K562 (cell line): ENCODE results near the gene STMN3. TPM values are rescaled to one million over a fixed set of nuclear protein-coding genes. Genes with fewer than 3 reads are reported as not detected.

Experiments
- ATAC-seq: fragments of 200-7000 bp; cut with Tn5 transposase; 3 replicates; pipeline ENCODE4 v1.9.1; 2020; ENCODE audit warnings: moderate library complexity
- BruUV-seq: library from RNA; stranded (reverse); fragments of 400-500 nt; replicated peaks from 2 replicates; lab custom pipeline; 2021; lab: Mats Ljungman, UMichigan
- CTCF ChIA-PET: fragments of 300-600 bp; formaldehyde crosslinking; extraction: SDS; loops from one replicate; lab custom pipeline; 2021; ENCODE audit warnings: low intra/inter-chr PET ratio; lab: Yijun Ruan, JAX
- POLR2A ChIA-PET: fragments of 300-600, 350-650 bp; sonication (Branson Sonifier 250); formaldehyde crosslinking; extraction: SDS; loops from one replicate; lab custom pipeline; 2021; ENCODE audit warnings: antibody characterized with exemption, inconsistent platforms; lab: Yijun Ruan, JAX
- DNase-seq, 4 experiments: peaks; one replicate each; pipeline versions ENCODE4 v3.0.0 to v3.0.0-alpha.2; 2011 to 2018; ENCODE audit warnings: low spot score in 3 of 4, mixed read lengths in 3 of 4; ENCODE audit errors: extremely low read depth in 1 of 4
- FAIRE-seq: peaks from 2 replicates; lab custom pipeline; 2011; peaks lifted over from hg19 to GRCh38; lab: Jason Lieb, UNC
- H2AFZ ChIP-seq: 2 replicates; pipeline ENCODE4 v1.6.0; 2011; ENCODE audit warnings: low read depth, low read length, control low read depth, inconsistent platforms
- H3K27ac ChIP-seq: fragments of 200-600 bp; 3 replicates; pipeline ENCODE4 v1.8.0; 2011; ENCODE audit warnings: low read depth, mild to moderate bottlenecking, control low read depth, inconsistent platforms, low read length, moderate library complexity, mixed read lengths; ENCODE audit errors: extremely low read depth
- H3K27me3 ChIP-seq, 2 experiments: fragments of 300-600 bp in 1 of 2; 2 replicates in 1 of 2; 3 replicates in 1 of 2; pipeline versions ENCODE4 v1.6.0 to v1.8.0; 2011; ENCODE audit warnings: inconsistent platforms in 2 of 2, low read length in 2 of 2, mild to moderate bottlenecking in 1 of 2, mixed read lengths in 1 of 2, moderate library complexity in 1 of 2; ENCODE audit not compliant: control insufficient read depth in 2 of 2, insufficient read depth in 2 of 2
- H3K36me3 ChIP-seq: fragments of 300-600 bp; 3 replicates; pipeline ENCODE4 v1.8.0; 2011; ENCODE audit warnings: mild to moderate bottlenecking, low read length, inconsistent platforms; ENCODE audit not compliant: control insufficient read depth, insufficient read depth
- H3K4me1 ChIP-seq, 2 experiments: fragments of 200-600 bp in 1 of 2; replicated peaks in 1 of 2; 2 replicates in 1 of 2; 3 replicates in 1 of 2; pipeline versions ENCODE4 v1.5.1 to v1.8.0; 2011; ENCODE audit warnings: inconsistent platforms in 2 of 2, low read length in 2 of 2, mild to moderate bottlenecking in 1 of 2, mixed read lengths in 1 of 2, moderate library complexity in 1 of 2; ENCODE audit not compliant: control insufficient read depth in 2 of 2, insufficient read depth in 2 of 2
- H3K4me2 ChIP-seq: 2 replicates; pipeline ENCODE4 v1.6.1; 2011; ENCODE audit warnings: low read length, control low read depth, inconsistent platforms, mixed read lengths; ENCODE audit not compliant: insufficient read depth
- H3K4me3 ChIP-seq: fragments of 200-600 bp; sonication (generic), shearing (Covaris generic); 2 replicates; pipeline ENCODE4 v1.5.1; 2016; ENCODE audit warnings: control low read depth, inconsistent platforms
- H3K79me2 ChIP-seq: fragments of 200-600 bp; 3 replicates; pipeline ENCODE4 v1.8.0; 2011; ENCODE audit warnings: low read length, inconsistent platforms; ENCODE audit not compliant: control insufficient read depth, insufficient read depth
- H3K9ac ChIP-seq, 2 experiments: 2 replicates each; pipeline versions ENCODE4 v1.6.0 to v1.6.1; 2011; ENCODE audit warnings: low read depth in 2 of 2, low read length in 2 of 2, control low read depth in 1 of 2, inconsistent platforms in 1 of 2, mild to moderate bottlenecking in 1 of 2, mixed read lengths in 1 of 2; ENCODE audit not compliant: insufficient read depth in 1 of 2
- H3K9me1 ChIP-seq: one replicate; pipeline ENCODE4 v1.6.0; 2011; ENCODE audit warnings: inconsistent platforms, mild to moderate bottlenecking, low read length, moderate library complexity; ENCODE audit not compliant: control insufficient read depth, insufficient read depth
- H3K9me3 ChIP-seq: replicated peaks from 2 replicates; pipeline ENCODE4 v1.5.1; 2011; ENCODE audit warnings: low read depth, low read length, inconsistent platforms; ENCODE audit not compliant: control insufficient read depth, insufficient read depth
- H4K20me1 ChIP-seq: replicated peaks from 2 replicates; pipeline ENCODE4 v1.6.1; 2011; ENCODE audit warnings: low read length, inconsistent platforms, mixed read lengths; ENCODE audit not compliant: control insufficient read depth, insufficient read depth
- FOXJ3 ChIP-seq: sonication (generic); formaldehyde crosslinking; IDR thresholded peaks from 2 replicates; pipeline ENCODE4 v1.4.0; 2020; ENCODE audit warnings: mild to moderate bottlenecking, missing genetic modification reagents
- HOXB6 ChIP-seq: fragments of 250-450 bp; sonication (Bioruptor Pico); IDR thresholded peaks from 2 replicates; pipeline ENCODE4 v1.5.1; 2022; ENCODE audit warnings: mild to moderate bottlenecking, borderline replicate concordance
- IRF2 ChIP-seq: sonication (generic); formaldehyde crosslinking; IDR thresholded peaks from 2 replicates; pipeline ENCODE4 v1.8.1; 2022; ENCODE audit warnings: mild to moderate bottlenecking, missing genetic modification reagents
- KLF1 ChIP-seq: fragments of 450-650 bp; IDR thresholded peaks from 2 replicates; pipeline ENCODE4 v1.6.1; 2016; ENCODE audit warnings: missing genetic modification characterization, missing compliant biosample characterization
- NCOR1 ChIP-seq: fragments of 450-650 bp; IDR thresholded peaks from 2 replicates; pipeline ENCODE4 v1.6.1; 2016; ENCODE audit warnings: mild to moderate bottlenecking, moderate library complexity
- NFRKB ChIP-seq: fragments of 450-650 bp; IDR thresholded peaks from 2 replicates; pipeline ENCODE4 v1.6.1; 2016; ENCODE audit warnings: low read depth
- SIX5 ChIP-seq, 2 experiments: IDR thresholded peaks; 2 replicates each; pipeline ENCODE4 v1.6.1; 2011; ENCODE audit warnings: low read length in 2 of 2, borderline replicate concordance in 1 of 2, low read depth in 1 of 2, mild to moderate bottlenecking in 1 of 2, moderate library complexity in 1 of 2; ENCODE audit not compliant: insufficient read depth in 1 of 2
- SP2 ChIP-seq: IDR thresholded peaks from 2 replicates; pipeline ENCODE4 v1.6.1; 2011; ENCODE audit warnings: mild to moderate bottlenecking, low read depth, low read length, moderate library complexity; ENCODE audit not compliant: poor library complexity, severe bottlenecking; ENCODE audit errors: extremely low read depth
- TGIF2 ChIP-seq: sonication (generic); formaldehyde crosslinking; IDR thresholded peaks from 2 replicates; pipeline ENCODE4 v1.8.1; 2022; ENCODE audit warnings: mild to moderate bottlenecking, missing genetic modification reagents, moderate library complexity
- TOE1 ChIP-seq, 2 experiments: fragments of 450-650 bp in 1 of 2; sonication (generic) in 1 of 2; formaldehyde crosslinking in 1 of 2; IDR thresholded peaks; 2 replicates each; pipeline versions ENCODE4 v1.7.1 to v1.8.0; 2016 to 2022; ENCODE audit warnings: borderline replicate concordance in 2 of 2, mild to moderate bottlenecking in 2 of 2, antibody characterized with exemption in 1 of 2, inconsistent platforms in 1 of 2, low read depth in 1 of 2, missing genetic modification reagents in 1 of 2, moderate library complexity in 1 of 2
- TRIM28 ChIP-seq: fragments of 450-650 bp; IDR thresholded peaks from 2 replicates; pipeline ENCODE4 v1.6.1; 2017
- TSC22D4 ChIP-seq: fragments of 450-650 bp; IDR thresholded peaks from 2 replicates; pipeline ENCODE4 v1.6.1; 2016; ENCODE audit warnings: missing genetic modification characterization, missing biosample characterization, control low read depth
- U2AF1 ChIP-seq: fragments of 200-400 bp; formaldehyde crosslinking; optimal IDR thresholded peaks from 2 replicates; pipeline ENCODE3; 2017; ENCODE audit warnings: mild to moderate bottlenecking, low read depth, low read length, moderate library complexity
- ZNF140 ChIP-seq: fragments of 250-450 bp; sonication (Bioruptor Pico); IDR thresholded peaks from 2 replicates; pipeline ENCODE4 v1.8.0; 2021; ENCODE audit warnings: moderate library complexity, mild to moderate bottlenecking, inconsistent platforms
- WGBS: fragments of 100-300 bp; shearing (Covaris generic); methylation state at CpG from one replicate; pipeline ENCODE4 v1.1.6; 2016; ENCODE audit warnings: low coverage, mixed read lengths; ENCODE audit not compliant: insufficient coverage; ENCODE audit errors: missing lambda C conversion rate; 5-methylcytosine and 5-hydroxymethylcytosine counted together
- in situ Hi-C: fragments of 300-500 bp; cut with MboI; formaldehyde crosslinking; loops from 4 replicates; pipeline ENCODE4 v1.15.0; 2018; ENCODE audit warnings: inconsistent platforms, mixed read lengths
- intact Hi-C: fragments of 100-400 bp; cut with micrococcal nuclease; formaldehyde crosslinking; loops from 2 replicates; pipeline ENCODE4 v1.14.2; 2022
- polyA plus RNA-seq, 8 experiments: library from polyadenylated mRNA; depleted of rRNA in 4 of 8; stranded (reverse) in 5 of 8; unstranded in 3 of 8; fragments of >200 nt; fragmentation: Nextera tagmentation in 2 of 8; fragmentation: Illumina TruSeq in 1 of 8; extraction: Ambion mirVana in 2 of 8; extraction: Trizol in 1 of 8; gene quantifications; 2 replicates each; pipeline versions ENCODE4 v1.2.1 to v1.2.3, GENCODE V29; 2011 to 2014; ENCODE audit warnings: inconsistent platforms in 1 of 8, missing spikeins in 1 of 8
- total RNA-seq, 7 experiments: library from RNA; depleted of rRNA in 6 of 7; stranded (reverse); fragments of >200 nt in 6 of 7; fragmentation: Illumina TruSeq in 2 of 7; extraction: Trizol in 2 of 7; gene quantifications; 2 replicates each; pipeline versions ENCODE4 v1.2.1 to v1.2.3, GENCODE V29; 2011 to 2021; ENCODE audit warnings: low replicate concordance in 1 of 7
- TF ChIP-seq, protein P1 (sequence below): fragments of 450-650 bp; IDR thresholded peaks from 2 replicates; pipeline ENCODE4 v1.6.1; 2018; ENCODE audit warnings: mild to moderate bottlenecking, low read depth; ENCODE audit not compliant: partially characterized antibody

STMN3 gene
- total and polyA plus RNA-seq, 9 of the 15 experiments (the other 6 are each of a cell fraction or from before 2014, with no cell fraction given) = 0.70 to 65.6 (median 29.4) TPM

- in situ Hi-C loops (no loop called here), intact Hi-C loops (no loop called here)
- Histone ChIP-seq H3K4me1 (peaks cover 0 to 10% of the 10 kb centered on the region in 2 experiments; a peak in 2 of 5 replicates), H3K79me2 (no peaks in the 10 kb centered on the region), H4K20me1 (no peaks in the 10 kb centered on the region), H3K27ac (no peak overlapping the region), H3K36me3 (peaks cover 49% of the 10 kb centered on the region; the same call in 2 of the 3 replicates), H3K9ac (0 out of 4 replicates have a peak overlapping the region, but pooled peaks of 1 of the 2 experiments have one; percentile 61), H3K9me1 (peaks cover 9% of the 10 kb centered on the region), H3K4me2 (no peak overlapping the region), H3K27me3 (no peaks in the 10 kb centered on the region), H2AFZ (no peak overlapping the region), H3K4me3 (no peak overlapping the region), H3K9me3 (no peaks in the 10 kb centered on the region)
- ATAC-seq = no peak
- no peak for FAIRE-seq
- BruUV-seq = no TSS peak
- POLR2A ChIA-PET = interaction anchor here (0.8 to 1.1 kb wide), 3 partner anchors 10 to 27 kb away, joined by 3 read pairs; no protein-coding TSS in a partner anchor
- CTCF ChIA-PET = no interaction called here
- 86% methylated on average over 23 of the region's 23 CpGs for WGBS
- TF ChIP-seq NCOR1 (no peak), NFRKB (no peak), TRIM28 (no peak), SIX5 (IDR thresholded peaks at IDR 0.05; ENCODE audit: borderline replicate concordance in 1 of 2, insufficient read depth in 1 of 2, low read depth in 1 of 2, low read length in 2 of 2) (no peak), FOXJ3 (CRISPR knock-in tag) (no peak), SP2 (no peak), TGIF2 (CRISPR knock-in tag) (no peak), TSC22D4 (tag) (no peak), KLF1 (tag) (no peak), HOXB6 (CRISPR knock-in tag) (no peak), U2AF1 (no peak), TOE1 (IDR thresholded peaks at IDR 0.05; ENCODE audit: borderline replicate concordance) (no peak), TOE1 (CRISPR knock-in tag; IDR thresholded peaks at IDR 0.05; ENCODE audit: borderline replicate concordance, low read depth) (no peak), ZNF140 (CRISPR knock-in tag) (no peak), IRF2 (CRISPR knock-in tag) (no peak)
- TF ChIP-seq, protein P1, sequence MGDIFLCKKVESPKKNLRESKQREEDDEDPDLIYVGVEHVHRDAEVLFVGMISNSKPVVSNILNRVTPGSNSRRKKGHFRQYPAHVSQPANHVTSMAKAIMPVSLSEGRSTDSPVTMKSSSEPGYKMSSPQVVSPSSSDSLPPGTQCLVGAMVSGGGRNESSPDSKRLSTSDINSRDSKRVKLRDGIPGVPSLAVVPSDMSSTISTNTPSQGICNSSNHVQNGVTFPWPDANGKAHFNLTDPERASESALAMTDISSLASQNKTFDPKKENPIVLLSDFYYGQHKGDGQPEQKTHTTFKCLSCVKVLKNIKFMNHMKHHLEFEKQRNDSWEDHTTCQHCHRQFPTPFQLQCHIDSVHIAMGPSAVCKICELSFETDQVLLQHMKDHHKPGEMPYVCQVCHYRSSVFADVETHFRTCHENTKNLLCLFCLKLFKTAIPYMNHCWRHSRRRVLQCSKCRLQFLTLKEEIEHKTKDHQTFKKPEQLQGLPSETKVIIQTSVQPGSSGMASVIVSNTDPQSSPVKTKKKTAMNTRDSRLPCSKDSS = no peak
- DNase-seq = no peak
Measured at GRCh38 chr20:63597651-63598478, 55.4 kb downstream of the STMN3 start.
